Erythroblast (primary cell): ENCODE results near the gene ATP1A3.

ENCODE experiments used
- GATA1 ChIP-seq: IDR thresholded peaks from 2 replicates; pipeline ENCODE4 v1.6.1; 2011; ENCODE audit warnings: low read depth, mild to moderate bottlenecking, control low read depth, low read length, moderate library complexity
- POLR2A ChIP-seq: IDR thresholded peaks from 2 replicates; pipeline ENCODE4 v1.6.1; 2011; ENCODE audit warnings: mild to moderate bottlenecking, low read length

GRCh38 chr19:41999878-42000208 lies 5.8 kb upstream of the ATP1A3 start:
- TF ChIP-seq GATA1 = no peak
- no peak for TF ChIP-seq POLR2A
